Coronary artery (tissue), 2 donors: Measurements from ENCODE around the gene FRMD5.
A peak's percentile ranks its signal among the peaks of the same experiment; 100 is the strongest.

Experiments
- DNase-seq: peaks from one replicate; pipeline ENCODE4 v3.0.0-alpha.2; 2017; ENCODE audit warnings: low spot score
- H3K27ac ChIP-seq, 2 donors: fragments of 200-600 bp; sonication (generic); one replicate each; pipeline ENCODE4 v1.5.1; 2016 to 2019
- H3K4me3 ChIP-seq: fragments of 200-600 bp; sonication (generic); 2 replicates; pipeline ENCODE4 v1.5.1; 2016; ENCODE audit warnings: mild to moderate bottlenecking, moderate library complexity
- CTCF ChIP-seq: fragments of 200-600 bp; sonication (generic); IDR thresholded peaks from one replicate; pipeline ENCODE4 v1.5.1; 2019; ENCODE audit warnings: antibody characterized with exemption

The FRMD5 gene

GRCh38 chr15:43908516-43909050 is 286.5 kb downstream of the FRMD5 start:
- no peak for TF ChIP-seq CTCF
- no peak for DNase-seq
- no peak overlapping the region for H3K4me3 ChIP-seq
- H3K27ac ChIP-seq = no peak overlapping the region

GRCh38 chr15:43905755-43906154 is 289.3 kb downstream of the FRMD5 start:
- Histone ChIP-seq H3K4me3 (no peak overlapping the region), H3K27ac (no peak overlapping the region)
- no peak for TF ChIP-seq CTCF
- DNase-seq = no peak

GRCh38 chr15:43903864-43904290 is 291.2 kb downstream of the FRMD5 start:
- TF ChIP-seq CTCF = peak; percentile 84
- no peak overlapping the region for H3K4me3 ChIP-seq
- DNase-seq = no peak
- no peak overlapping the region for H3K27ac ChIP-seq

GRCh38 chr15:43901495-43901894 is 293.6 kb downstream of the FRMD5 start:
- no peak for DNase-seq
- no peak overlapping the region for H3K4me3 ChIP-seq
- H3K27ac ChIP-seq = no peak overlapping the region
- no peak for TF ChIP-seq CTCF

DNA sequence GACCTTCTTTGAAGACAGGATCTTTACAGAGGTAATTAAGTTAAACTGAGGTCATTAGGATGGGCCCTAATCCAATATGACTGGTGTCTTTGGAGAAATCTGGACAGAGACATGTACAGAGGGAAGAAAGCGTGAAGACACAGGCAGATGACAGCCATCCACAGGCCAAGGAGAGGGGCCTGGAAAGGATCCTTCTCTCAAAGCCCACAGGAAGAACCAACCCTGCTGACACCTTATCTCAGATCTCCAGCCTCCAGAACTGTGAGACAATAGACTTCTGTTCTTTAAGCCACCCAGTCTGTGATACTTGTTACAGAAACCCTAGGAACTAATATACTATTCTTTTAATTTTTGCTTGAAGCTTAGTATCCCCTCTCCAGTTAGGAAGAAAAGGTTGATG is 294.1 kb downstream of the FRMD5 start:
- Histone ChIP-seq H3K27ac (no peak overlapping the region), H3K4me3 (no peak overlapping the region)
- no peak for DNase-seq
- no peak for TF ChIP-seq CTCF

- DNase-seq = no peak
- Histone ChIP-seq H3K27ac (no peak overlapping the region), H3K4me3 (no peak overlapping the region)
- TF ChIP-seq CTCF = no peak
Measured at GRCh38 chr15:43899928-43900327, 295.1 kb downstream of the FRMD5 start.

GRCh38 chr15:43898891-43899290 is 296.2 kb downstream of the FRMD5 start:
- TF ChIP-seq CTCF = no peak
- Histone ChIP-seq H3K27ac (no peak overlapping the region), H3K4me3 (no peak overlapping the region)
- no peak for DNase-seq
